ENCODE data around the gene IL1R2. TPM values are rescaled to one million over a fixed set of nuclear protein-coding genes. Genes with fewer than 3 reads are reported as not detected.
A peak's percentile ranks its signal among the peaks of the same experiment; 100 is the strongest.

IL1R2 gene
- total and polyA plus RNA-seq, 2 of the 13 experiments (the other 11 are each of a cell fraction or from before 2014, with no cell fraction given), result 3.6 to 7.3 TPM

- TF ChIP-seq EED (CRISPR knock-in tag; IDR thresholded peaks at IDR 0.05), result 0 out of 2 replicates have a peak, but pooled peaks have one; percentile 42
- TF ChIP-seq YY1 (IDR thresholded peaks at IDR 0.05; ENCODE audit: insufficient read depth, insufficient replicate concordance, low read depth, low read length), result peak; percentile 33
- no peak for TF ChIP-seq SOX13 (IDR thresholded peaks at IDR 0.05)
- TF ChIP-seq SOX13 (CRISPR knock-in tag; conservative IDR thresholded peaks at IDR 0.05 in 1 of 2, IDR thresholded peaks at IDR 0.05 in 1 of 2), result 0 out of 4 replicates have a peak, but pooled peaks of 1 of the 2 experiments have one; percentile 16
- TF ChIP-seq ZSCAN30 (CRISPR knock-in tag; IDR thresholded peaks at IDR 0.05), result 0 out of 2 replicates have a peak, but pooled peaks have one; percentile 59
- 0 out of 2 replicates have a peak, but pooled peaks have one; percentile 22 for TF ChIP-seq MIXL1 (CRISPR knock-in tag; IDR thresholded peaks at IDR 0.05)
- TF ChIP-seq ZNF331 (CRISPR knock-in tag; IDR thresholded peaks at IDR 0.05), result peak; percentile 31; the same call in 1 of the 2 replicates
- TF ChIP-seq ZNF235 (CRISPR knock-in tag; IDR thresholded peaks at IDR 0.05; ENCODE audit: borderline replicate concordance), result no peak
- 0 out of 2 replicates have a peak, but pooled peaks have one; percentile 54 for TF ChIP-seq ZNF33A (CRISPR knock-in tag; IDR thresholded peaks at IDR 0.05; ENCODE audit: borderline replicate concordance)
- TF ChIP-seq STAG1 (CRISPR knock-in tag; IDR thresholded peaks at IDR 0.05), result peak; percentile 69
- TF ChIP-seq ZNF724P (CRISPR knock-in tag; IDR thresholded peaks at IDR 0.05; ENCODE audit: borderline replicate concordance), result 0 out of 2 replicates have a peak, but pooled peaks have one; percentile 5
- TF ChIP-seq ZNF770 (CRISPR knock-in tag; IDR thresholded peaks at IDR 0.05), result 0 out of 2 replicates have a peak, but pooled peaks have one; percentile 24
- TF ChIP-seq ZNF33B (CRISPR knock-in tag; IDR thresholded peaks at IDR 0.05), result 0 out of 2 replicates have a peak, but pooled peaks have one; percentile 48
- TF ChIP-seq ZGPAT (CRISPR knock-in tag; IDR thresholded peaks at IDR 0.05), result peak; percentile 53
- TF ChIP-seq PRDM15 (CRISPR knock-in tag; IDR thresholded peaks at IDR 0.05), result peak; percentile 64; the same call in 1 of the 2 replicates
- TF ChIP-seq MAX (IDR thresholded peaks at IDR 0.05), result peak; percentile 51
- TF ChIP-seq ZFX (CRISPR knock-in tag; IDR thresholded peaks at IDR 0.05; ENCODE audit: low read depth), result peak; percentile 87
- peak; percentile 62 for TF ChIP-seq ZMYM4 (CRISPR knock-in tag; IDR thresholded peaks at IDR 0.05)
- peak; percentile 90 for TF ChIP-seq SRF (IDR thresholded peaks at IDR 0.05; ENCODE audit: low read depth, low read length)
- no peak for TF ChIP-seq TCF12 (IDR thresholded peaks at IDR 0.05)
- 0 out of 2 replicates have a peak, but pooled peaks have one; percentile 47 for TF ChIP-seq TCF12 (CRISPR knock-in tag; IDR thresholded peaks at IDR 0.05)
- TF ChIP-seq ZNF691 (CRISPR knock-in tag; IDR thresholded peaks at IDR 0.05; ENCODE audit: borderline replicate concordance, low read depth), result peak; percentile 10; the same call in 1 of the 2 replicates
Measured at GRCh38 chr2:102070058-102070642, 78.4 kb downstream of the IL1R2 start (continued).
